K562 (cell line): ENCODE data around the gene ZFAND3. TPM values are rescaled to one million over a fixed set of nuclear protein-coding genes. Genes with fewer than 3 reads are reported as not detected.
A peak's percentile ranks its signal among the peaks of the same experiment; 100 is the strongest.

ENCODE experiments used
- ARID3A ChIP-seq: IDR thresholded peaks from 2 replicates; pipeline ENCODE4 v1.6.1; 2012; ENCODE audit warnings: low read depth, low read length, improper control_type of control experiment, borderline replicate concordance
- CSDE1 ChIP-seq, 2 experiments: fragments of 450-650 bp; IDR thresholded peaks; 2 replicates each; pipeline ENCODE4 v1.6.1; 2016; ENCODE audit warnings: mild to moderate bottlenecking in 1 of 2
- DIDO1 ChIP-seq: fragments of 450-650 bp; IDR thresholded peaks from 2 replicates; pipeline ENCODE4 v1.6.1; 2016; ENCODE audit warnings: low read depth, missing biosample characterization, missing genetic modification characterization
- HDGF ChIP-seq: fragments of 450-650 bp; IDR thresholded peaks from 2 replicates; pipeline ENCODE4 v1.6.1; 2016
- HEY1 ChIP-seq: fragments of 250-450 bp; sonication (Bioruptor Pico); IDR thresholded peaks from 2 replicates; pipeline ENCODE4 v1.5.0; 2020; ENCODE audit warnings: mild to moderate bottlenecking, moderate library complexity, borderline replicate concordance
- HOMEZ ChIP-seq: fragments of 250-450 bp; sonication (Bioruptor Pico); IDR thresholded peaks from 2 replicates; pipeline ENCODE4 v1.4.0; 2020; ENCODE audit warnings: mild to moderate bottlenecking, moderate library complexity
- LEF1 ChIP-seq: fragments of 450-650 bp; IDR thresholded peaks from 2 replicates; pipeline ENCODE4 v1.6.1; 2016; ENCODE audit warnings: mild to moderate bottlenecking
- MITF ChIP-seq: IDR thresholded peaks from 2 replicates; pipeline ENCODE4 v1.6.1; 2014; ENCODE audit warnings: antibody characterized with exemption
- RUNX1 ChIP-seq: sonication (generic); IDR thresholded peaks from 2 replicates; pipeline ENCODE4 v1.6.1; 2016; ENCODE audit warnings: antibody characterized with exemption, low read depth
- THAP12 ChIP-seq: fragments of 250-450 bp; sonication (Bioruptor Pico); IDR thresholded peaks from 2 replicates; pipeline ENCODE4 v1.9.0; 2021; ENCODE audit warnings: mild to moderate bottlenecking, inconsistent platforms
- ZBTB17 ChIP-seq: fragments of 450-650 bp; formaldehyde crosslinking; IDR thresholded peaks from 2 replicates; pipeline ENCODE4 v1.4.0; 2020; ENCODE audit warnings: mild to moderate bottlenecking
- ZNF277 ChIP-seq: fragments of 250-450 bp; sonication (Bioruptor Pico); IDR thresholded peaks from 2 replicates; pipeline ENCODE4 v1.8.0; 2022; ENCODE audit warnings: inconsistent platforms, mild to moderate bottlenecking, moderate library complexity, borderline replicate concordance
- ZNF740 ChIP-seq, 3 experiments: fragments of 200-800 bp in 1 of 3; sonication (Bioruptor generic) in 1 of 3; sonication (generic) in 1 of 3; formaldehyde crosslinking in 1 of 3; IDR thresholded peaks; 2 replicates each; pipeline versions ENCODE4 v1.6.1 to v1.8.0; 2016 to 2022; ENCODE audit warnings: mild to moderate bottlenecking in 2 of 3, missing compliant biosample characterization in 2 of 3, missing genetic modification characterization in 2 of 3, missing genetic modification reagents in 1 of 3
- ZNF79 ChIP-seq: fragments of 250-450 bp; sonication (Bioruptor Pico); IDR thresholded peaks from 2 replicates; pipeline ENCODE4 v1.4.0; 2020; ENCODE audit warnings: low read depth, mild to moderate bottlenecking, moderate library complexity
- polyA plus RNA-seq, 8 experiments: library from polyadenylated mRNA; depleted of rRNA in 4 of 8; stranded (reverse) in 5 of 8; unstranded in 3 of 8; fragments of >200 nt; fragmentation: Nextera tagmentation in 2 of 8; fragmentation: Illumina TruSeq in 1 of 8; extraction: Ambion mirVana in 2 of 8; extraction: Trizol in 1 of 8; gene quantifications; 2 replicates each; pipeline versions ENCODE4 v1.2.1 to v1.2.3, GENCODE V29; 2011 to 2014; ENCODE audit warnings: inconsistent platforms in 1 of 8, missing spikeins in 1 of 8
- total RNA-seq, 7 experiments: library from RNA; depleted of rRNA in 6 of 7; stranded (reverse); fragments of >200 nt in 6 of 7; fragmentation: Illumina TruSeq in 2 of 7; extraction: Trizol in 2 of 7; gene quantifications; 2 replicates each; pipeline versions ENCODE4 v1.2.1 to v1.2.3, GENCODE V29; 2011 to 2021; ENCODE audit warnings: low replicate concordance in 1 of 7

Gene ZFAND3
- total and polyA plus RNA-seq, 9 of the 15 experiments (the other 6 are each of a cell fraction or from before 2014, with no cell fraction given) = 0.81 to 26.6 (median 11.8) TPM

- TF ChIP-seq THAP12 (CRISPR knock-in tag) = peak; percentile 90
- no peak for TF ChIP-seq HEY1 (CRISPR knock-in tag)
- TF ChIP-seq ZNF740 (CRISPR knock-in tag; IDR thresholded peaks at IDR 0.05) = peak; percentile 80
- TF ChIP-seq ZNF740 (tag; IDR thresholded peaks at IDR 0.05) = peak in 1 of 2 experiments; percentile 64; a peak in 2 of 4 replicates
- TF ChIP-seq ARID3A = no peak
- peak; percentile 53; the same call in 1 of the 2 replicates for TF ChIP-seq LEF1
- TF ChIP-seq DIDO1 (tag) = 0 out of 2 replicates have a peak, but pooled peaks have one; percentile 11
- TF ChIP-seq ZNF277 (CRISPR knock-in tag) = 0 out of 2 replicates have a peak, but pooled peaks have one; percentile 23
- TF ChIP-seq CSDE1 (IDR thresholded peaks at IDR 0.05) = no peak
- no peak for TF ChIP-seq HOMEZ
- peak; percentile 62; the same call in 1 of the 2 replicates for TF ChIP-seq ZBTB17 (CRISPR knock-in tag)
- TF ChIP-seq HDGF = no peak
- TF ChIP-seq MITF = no peak
- 0 out of 2 replicates have a peak, but pooled peaks have one; percentile 32 for TF ChIP-seq RUNX1
- no peak for TF ChIP-seq ZNF79 (CRISPR knock-in tag)
These were observed 871 bp upstream of the ZFAND3 start (continued) for GRCh38 chr6:37818536-37819176.
